ENCODE data around the gene CEP164.

GRCh38 chr11:117462864-117463247, 135.2 kb downstream of the CEP164 start:
- TF ChIP-seq ZNF274 (IDR thresholded peaks at IDR 0.05; ENCODE audit: insufficient read depth, insufficient read length) (no peak), CHD2 (IDR thresholded peaks at IDR 0.05; ENCODE audit: borderline replicate concordance, low read depth, low read length) (no peak), ZNF687 (IDR thresholded peaks at IDR 0.05) (no peak), TCF12 (IDR thresholded peaks at IDR 0.05; ENCODE audit: low read depth, low read length) (no peak), SREBF2 (IDR thresholded peaks at IDR 0.05; ENCODE audit: low read length) (no peak), CEBPB (IDR thresholded peaks at IDR 0.05; ENCODE audit: borderline replicate concordance in 1 of 2, low read depth in 2 of 2, low read length in 2 of 2) (no peak)
- TF ChIP-seq, protein P1, sequence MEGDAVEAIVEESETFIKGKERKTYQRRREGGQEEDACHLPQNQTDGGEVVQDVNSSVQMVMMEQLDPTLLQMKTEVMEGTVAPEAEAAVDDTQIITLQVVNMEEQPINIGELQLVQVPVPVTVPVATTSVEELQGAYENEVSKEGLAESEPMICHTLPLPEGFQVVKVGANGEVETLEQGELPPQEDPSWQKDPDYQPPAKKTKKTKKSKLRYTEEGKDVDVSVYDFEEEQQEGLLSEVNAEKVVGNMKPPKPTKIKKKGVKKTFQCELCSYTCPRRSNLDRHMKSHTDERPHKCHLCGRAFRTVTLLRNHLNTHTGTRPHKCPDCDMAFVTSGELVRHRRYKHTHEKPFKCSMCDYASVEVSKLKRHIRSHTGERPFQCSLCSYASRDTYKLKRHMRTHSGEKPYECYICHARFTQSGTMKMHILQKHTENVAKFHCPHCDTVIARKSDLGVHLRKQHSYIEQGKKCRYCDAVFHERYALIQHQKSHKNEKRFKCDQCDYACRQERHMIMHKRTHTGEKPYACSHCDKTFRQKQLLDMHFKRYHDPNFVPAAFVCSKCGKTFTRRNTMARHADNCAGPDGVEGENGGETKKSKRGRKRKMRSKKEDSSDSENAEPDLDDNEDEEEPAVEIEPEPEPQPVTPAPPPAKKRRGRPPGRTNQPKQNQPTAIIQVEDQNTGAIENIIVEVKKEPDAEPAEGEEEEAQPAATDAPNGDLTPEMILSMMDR (IDR thresholded peaks at IDR 0.05 in 2 of 3, conservative IDR thresholded peaks at IDR 0.05 in 1 of 3; ENCODE audit: control insufficient read depth in 2 of 3, extremely low read depth in 1 of 3, insufficient read depth in 1 of 3, low read depth in 3 of 3, low read length in 3 of 3) = no peak

Measured in GM12878 (cell line).